GM21360 (cell line): Measurements from ENCODE around the gene ABAT.

Experiments used
- ATAC-seq: cut with Tn5 transposase; IDR thresholded peaks from one replicate; pipeline ENCODE4 v1.9.1; 2021; ENCODE audit warnings: mild to moderate bottlenecking, moderate library complexity; ENCODE audit not compliant: unreplicated experiment

The ABAT gene

GRCh38 chr16:8808009-8808408 is 133.6 kb downstream of the ABAT start:
- no peak for ATAC-seq

- ATAC-seq = no peak
These were observed 134.4 kb downstream of the ABAT start for GRCh38 chr16:8808613-8809353.

GRCh38 chr16:8812162-8812843 is 137.9 kb downstream of the ABAT start:
- no peak for ATAC-seq

- no peak for ATAC-seq
These were observed 139.8 kb downstream of the ABAT start for GRCh38 chr16:8814095-8814806.

- no peak for ATAC-seq
These were observed 142.7 kb downstream of the ABAT start for GRCh38 chr16:8816967-8817655.

- peak; percentile 81 for ATAC-seq
These were observed 144.3 kb downstream of the ABAT start for GRCh38 chr16:8818504-8819270.

- peak; percentile 15 for ATAC-seq
These were observed 145.1 kb downstream of the ABAT start for GRCh38 chr16:8819411-8820034.

GRCh38 chr16:8822403-8822802 is 148.0 kb downstream of the ABAT start:
- no peak for ATAC-seq

- ATAC-seq = no peak
These were observed 152.0 kb downstream of the ABAT start for GRCh38 chr16:8826278-8826879.

GRCh38 chr16:8828541-8829165 is 154.2 kb downstream of the ABAT start:
- ATAC-seq = no peak

GRCh38 chr16:8831450-8831849 is 157.0 kb downstream of the ABAT start:
- no peak for ATAC-seq

GRCh38 chr16:8831871-8832716 is 157.7 kb downstream of the ABAT start:
- no peak for ATAC-seq

- ATAC-seq = no peak
These were observed 158.3 kb downstream of the ABAT start for GRCh38 chr16:8832717-8833105.
